Tibial nerve (tissue), 4 donors: ENCODE results near the gene TXNDC2. TPM values are rescaled to one million over a fixed set of nuclear protein-coding genes. Genes with fewer than 3 reads are reported as not detected.
"Not testable (repeated sequence)": the region's sequence is repeated elsewhere in the genome, so short reads cannot be mapped to it uniquely, and the experiment has no call there.

Experiments
- DNase-seq, 2 donors: peaks; one replicate each; pipeline ENCODE4 v3.0.0-alpha.2; 2019; ENCODE audit warnings: low spot score in 2 of 2
- H3K27ac ChIP-seq, 4 donors: fragments of 200-600 bp; sonication (generic) in 3 of 4; one replicate each; pipeline ENCODE4 v1.5.1; 2017 to 2019; ENCODE audit warnings: mild to moderate bottlenecking in 1 of 4
- H3K27me3 ChIP-seq, 2 donors: fragments of 200-600 bp; sonication (generic) in 1 of 2; one replicate each; pipeline versions ENCODE4 v1.5.1 to v1.6.0; 2017 to 2019
- H3K36me3 ChIP-seq, 3 donors: fragments of 200-600 bp; sonication (generic); one replicate each; pipeline ENCODE4 v1.5.1; 2018 to 2019
- H3K4me1 ChIP-seq, 4 donors: fragments of 200-600 bp; sonication (generic) in 3 of 4; one replicate each; pipeline ENCODE4 v1.5.1; 2017 to 2019
- H3K4me3 ChIP-seq, 4 donors: fragments of 200-600 bp; sonication (generic) in 3 of 4; one replicate each; pipeline ENCODE4 v1.5.1; 2017 to 2019; ENCODE audit warnings: mild to moderate bottlenecking in 1 of 4, moderate library complexity in 1 of 4
- H3K9me3 ChIP-seq, 4 donors: fragments of 200-600 bp; sonication (generic) in 3 of 4; one replicate each; pipeline ENCODE4 v1.5.1; 2017 to 2019
- CTCF ChIP-seq, 5 experiments: fragments of 200-600 bp in 3 of 5; fragments of 450-650 bp in 2 of 5; sonication (generic) in 3 of 5; IDR thresholded peaks; one replicate each; pipeline ENCODE4 v1.5.1; 2016 to 2019; ENCODE audit warnings: antibody characterized with exemption in 5 of 5, mild to moderate bottlenecking in 3 of 5, moderate library complexity in 2 of 5
- EP300 ChIP-seq, 2 donors: sonication (generic); formaldehyde crosslinking; IDR thresholded peaks; one replicate each; pipeline ENCODE4 v1.6.1; 2017; ENCODE audit warnings: antibody characterized with exemption in 2 of 2, mild to moderate bottlenecking in 1 of 2
- POLR2A ChIP-seq, 2 donors: fragments of 450-650 bp; IDR thresholded peaks; one replicate each; pipeline ENCODE4 v1.6.1; 2017; ENCODE audit warnings: antibody characterized with exemption in 2 of 2, mild to moderate bottlenecking in 2 of 2, moderate library complexity in 2 of 2
- WGBS, 2 donors: methylation state at CpG; one replicate each; pipeline ENCODE4 v1.1.5; 2018; 5-methylcytosine and 5-hydroxymethylcytosine counted together
- total RNA-seq, 4 donors: library from RNA; depleted of rRNA; stranded (reverse); fragments of >200 nt; gene quantifications; one replicate each; pipeline ENCODE4 v1.1.0, GENCODE V29; 2016

The TXNDC2 gene
- total RNA-seq, 4 donors from 2014 or later = 0.20 TPM; not detected in 3

GRCh38 chr18:9854801-9855676 is 30.7 kb upstream of the TXNDC2 start:
- DNase-seq = no peak
- H3K27ac ChIP-seq = peak overlapping the region in 3 of 4 donors; percentile 36 to 68 (median 55)

GRCh38 chr18:9855681-9856080 is 30.1 kb upstream of the TXNDC2 start:
- H3K4me3 ChIP-seq = no peak overlapping the region
- 84 to 90% methylated on average over 9 of the region's 9 CpGs for WGBS, 2 donors
- no peaks in the 10 kb centered on the region for H3K9me3 ChIP-seq
- DNase-seq = no peak
- no peaks in the 10 kb centered on the region for H3K27me3 ChIP-seq
- peaks cover 0 to 7% (median 0%) of the 10 kb centered on the region in 3 donors for H3K36me3 ChIP-seq
- peak overlapping the region in 2 of 4 donors; percentile 55 to 68 for H3K27ac ChIP-seq
- no peak for TF ChIP-seq POLR2A (IDR thresholded peaks at IDR 0.05)
- no peak for TF ChIP-seq CTCF (IDR thresholded peaks at IDR 0.05)
- no peak for TF ChIP-seq EP300 (IDR thresholded peaks at IDR 0.05)
- peaks cover 0 to 19% (median 10%) of the 10 kb centered on the region in 4 donors for H3K4me1 ChIP-seq

More at GRCh38 chr18:9854801-9855676, 30.7 kb upstream of the TXNDC2 start:
- 76 to 80% methylated on average over 12 of the region's 12 CpGs for WGBS, 2 donors
- TF ChIP-seq POLR2A (IDR thresholded peaks at IDR 0.05) (no peak), EP300 (IDR thresholded peaks at IDR 0.05) (peak; percentile 44 to 65)
- H3K27me3 ChIP-seq = no peaks in the 10 kb centered on the region
- H3K36me3 ChIP-seq = peaks cover 0 to 3% (median 0%) of the 10 kb centered on the region in 3 donors
- H3K4me3 ChIP-seq = no peak overlapping the region
- H3K9me3 ChIP-seq = no peaks in the 10 kb centered on the region
- H3K4me1 ChIP-seq = peaks cover 0 to 25% (median 10%) of the 10 kb centered on the region in 4 donors

GRCh38 chr18:9856092-9856491 is 29.7 kb upstream of the TXNDC2 start:
- Histone ChIP-seq H3K27me3 (no peaks in the 10 kb centered on the region), H3K9me3 (no peaks in the 10 kb centered on the region), H3K36me3 (peaks cover 0 to 7% (median 0%) of the 10 kb centered on the region in 3 donors), H3K4me3 (no peak overlapping the region), H3K27ac (peak overlapping the region in 1 of 4 donors; percentile 55), H3K4me1 (peaks cover 0 to 19% (median 8%) of the 10 kb centered on the region in 4 donors)
- WGBS, 2 donors = 83 to 90% methylated on average over 3 of the region's 3 CpGs
- no peak for DNase-seq
- TF ChIP-seq CTCF (IDR thresholded peaks at IDR 0.05) (no peak), POLR2A (IDR thresholded peaks at IDR 0.05) (no peak), EP300 (IDR thresholded peaks at IDR 0.05) (no peak)

GRCh38 chr18:9857479-9857998 is 28.2 kb upstream of the TXNDC2 start:
- WGBS, 2 donors = 97% methylated on average over 4 of the region's 4 CpGs
- H3K27ac ChIP-seq, H3K36me3 ChIP-seq, H3K9me3 ChIP-seq, H3K4me3 ChIP-seq, DNase-seq, H3K27me3 ChIP-seq: not testable (repeated sequence)
- peaks cover 0 to 19% (median 7%) of the 10 kb centered on the region in 4 donors for H3K4me1 ChIP-seq

GRCh38 chr18:9858642-9859041 is 27.1 kb upstream of the TXNDC2 start:
- Histone ChIP-seq H3K36me3 (peaks cover 0 to 7% (median 3%) of the 10 kb centered on the region in 3 donors), H3K27ac (no peak overlapping the region), H3K4me1 (peaks cover 0 to 19% (median 7%) of the 10 kb centered on the region in 4 donors), H3K9me3 (no peaks in the 10 kb centered on the region), H3K27me3 (no peaks in the 10 kb centered on the region), H3K4me3 (no peak overlapping the region)
- TF ChIP-seq POLR2A (IDR thresholded peaks at IDR 0.05) (no peak), CTCF (IDR thresholded peaks at IDR 0.05) (no peak), EP300 (IDR thresholded peaks at IDR 0.05) (no peak)
- WGBS, 2 donors = 87 to 94% methylated on average over 5 of the region's 5 CpGs
- DNase-seq = no peak

GRCh38 chr18:9859232-9859631 is 26.5 kb upstream of the TXNDC2 start:
- Histone ChIP-seq H3K4me3 (no peak overlapping the region), H3K27me3 (no peaks in the 10 kb centered on the region), H3K27ac (no peak overlapping the region), H3K4me1 (peaks cover 0 to 17% (median 7%) of the 10 kb centered on the region in 4 donors), H3K36me3 (peaks cover 0 to 7% (median 3%) of the 10 kb centered on the region in 3 donors), H3K9me3 (no peaks in the 10 kb centered on the region)
- no peak for DNase-seq
- 81 to 88% methylated on average over 7 of the region's 7 CpGs for WGBS, 2 donors
- no peak for TF ChIP-seq POLR2A (IDR thresholded peaks at IDR 0.05)
- TF ChIP-seq EP300 (IDR thresholded peaks at IDR 0.05) = no peak
- no peak for TF ChIP-seq CTCF (IDR thresholded peaks at IDR 0.05)
